ENCODE data around the gene CWC25. TPM values are rescaled to one million over a fixed set of nuclear protein-coding genes. Genes with fewer than 3 reads are reported as not detected.

The CWC25 gene
- total and polyA plus RNA-seq, 9 of the 15 experiments (the other 6 are each of a cell fraction or from before 2014, with no cell fraction given) = 16.5 to 27.4 (median 23.0) TPM

- TF ChIP-seq HDAC2 (IDR thresholded peaks at IDR 0.05) (peak; percentile 82), MNT (conservative IDR thresholded peaks at IDR 0.05) (peak; percentile 83 to 95), MAX (CRISPR knock-in tag; IDR thresholded peaks at IDR 0.05) (peak; percentile 71), CHAMP1 (IDR thresholded peaks at IDR 0.05) (peak; percentile 90), ZNF316 (IDR thresholded peaks at IDR 0.05) (peak; percentile 80), HCFC1 (IDR thresholded peaks at IDR 0.05; ENCODE audit: low read depth, low read length) (peak; percentile 97), TFAP4 (CRISPR knock-in tag; IDR thresholded peaks at IDR 0.05; ENCODE audit: borderline replicate concordance) (peak; percentile 75; the same call in 1 of the 2 replicates), SP2 (IDR thresholded peaks at IDR 0.05; ENCODE audit: extremely low read depth, low read depth, low read length, poor library complexity, severe bottlenecking) (no peak), ETS1 (conservative IDR thresholded peaks at IDR 0.05; ENCODE audit: control insufficient read depth, low read depth, low read length) (peak; percentile 96), CREB1 (IDR thresholded peaks at IDR 0.05) (peak; percentile 100), CREB1 (CRISPR knock-in tag; IDR thresholded peaks at IDR 0.05) (peak; percentile 100), CHD2 (IDR thresholded peaks at IDR 0.05; ENCODE audit: low read depth, low read length) (peak; percentile 74), ARID2 (IDR thresholded peaks at IDR 0.05) (no peak), ATF7 (IDR thresholded peaks at IDR 0.05) (peak; percentile 93), ASH1L (IDR thresholded peaks at IDR 0.05; ENCODE audit: borderline replicate concordance, low read depth, partially characterized antibody) (peak; percentile 40), ZNF398 (CRISPR knock-in tag; IDR thresholded peaks at IDR 0.05) (no peak)
Measured at GRCh38 chr17:38824899-38825761, at the start of gene CWC25 (continued).

All from K562 (cell line).